Activated CD4-positive, alpha-beta T cell treated with anti-CD3 and anti-CD28 coated beads, Interleukin-2, amount 10 ng/mL, durations not matched to agents 24 days and 14 days (primary cell): ENCODE measurements around the gene BOD1L1. TPM values are rescaled to one million over a fixed set of nuclear protein-coding genes. Genes with fewer than 3 reads are reported as not detected.

Experiments
- DNase-seq: peaks from one replicate; pipeline ENCODE4 v3.0.0; 2022
- H3K27ac Mint-ChIP-seq: one replicate; pipeline ENCODE4 v1.8.0; 2022; ENCODE audit warnings: mild to moderate bottlenecking, mixed read lengths
- H3K27me3 Mint-ChIP-seq: one replicate; pipeline ENCODE4 v1.8.0; 2022; ENCODE audit warnings: mixed read lengths
- H3K36me3 Mint-ChIP-seq: one replicate; pipeline ENCODE4 v1.8.0; 2022; ENCODE audit warnings: low read depth, mild to moderate bottlenecking, mixed read lengths
- H3K4me1 Mint-ChIP-seq: one replicate; pipeline ENCODE4 v1.8.0; 2021; ENCODE audit warnings: mixed read lengths
- H3K4me3 Mint-ChIP-seq: one replicate; pipeline ENCODE4 v1.8.0; 2022; ENCODE audit warnings: mild to moderate bottlenecking, moderate library complexity, mixed read lengths
- H3K9me3 Mint-ChIP-seq: one replicate; pipeline ENCODE4 v1.8.0; 2021; ENCODE audit warnings: mixed read lengths
- intact Hi-C: fragments of 100-400 bp; cut with micrococcal nuclease; formaldehyde crosslinking; loops from one replicate; pipeline ENCODE4 v1.15.1; 2023
- total RNA-seq: library from RNA; stranded (reverse); gene quantifications from 2 replicates; pipeline ENCODE4 v1.2.3, GENCODE V29; 2022

The BOD1L1 gene
- total RNA-seq, 1 donor from 2014 or later = 41.0 TPM

DNA sequence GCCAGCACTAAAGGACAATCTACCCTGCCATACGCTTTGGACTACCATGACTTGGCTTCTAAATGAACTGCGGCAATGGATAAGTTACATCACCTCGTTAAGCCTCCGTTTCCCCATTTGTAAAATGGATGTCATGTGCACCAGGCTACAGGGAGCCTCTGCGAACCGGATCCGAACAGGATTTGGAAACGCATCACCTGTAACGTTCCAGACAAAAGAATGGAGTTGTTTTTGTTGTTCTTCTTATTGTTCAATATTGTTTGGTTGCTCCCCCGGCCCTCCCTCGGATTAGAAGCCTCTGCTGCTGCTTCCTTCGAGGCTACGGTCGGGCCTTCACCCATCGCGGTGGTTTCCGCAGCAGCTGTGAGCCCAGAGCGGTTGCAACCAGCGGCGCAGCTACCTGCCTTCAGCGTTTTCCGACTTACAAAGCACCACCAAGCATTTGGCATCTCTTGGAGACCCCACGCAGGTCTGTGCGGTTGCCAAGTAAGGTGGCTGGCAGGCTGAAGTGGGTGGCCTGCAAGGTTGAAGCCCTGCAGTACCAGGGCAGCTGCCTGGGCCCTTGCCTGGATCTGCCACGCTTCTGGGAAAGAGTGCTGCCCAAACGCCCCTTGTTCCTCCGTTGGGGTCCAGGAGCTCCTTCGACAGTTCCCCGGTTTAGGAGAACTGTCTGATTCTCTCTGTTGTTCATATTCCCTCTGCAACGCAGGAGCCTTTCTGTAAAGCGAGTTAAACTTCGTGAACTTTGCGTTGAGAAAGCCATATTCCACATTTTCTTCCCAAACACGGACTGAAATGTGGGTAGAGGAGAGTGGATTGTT, 90.3 kb downstream of the BOD1L1 start:
- peaks cover 87% of the 10 kb centered on the region for H3K27me3 Mint-ChIP-seq
- H3K4me1 Mint-ChIP-seq = peaks cover 9% of the 10 kb centered on the region
- no peak for DNase-seq
- no peak overlapping the region for H3K27ac Mint-ChIP-seq
- H3K36me3 Mint-ChIP-seq = peaks cover 14% of the 10 kb centered on the region
- peaks cover 14% of the 10 kb centered on the region for H3K9me3 Mint-ChIP-seq
- no peak overlapping the region for H3K4me3 Mint-ChIP-seq
- intact Hi-C loops = no loop called here

DNA sequence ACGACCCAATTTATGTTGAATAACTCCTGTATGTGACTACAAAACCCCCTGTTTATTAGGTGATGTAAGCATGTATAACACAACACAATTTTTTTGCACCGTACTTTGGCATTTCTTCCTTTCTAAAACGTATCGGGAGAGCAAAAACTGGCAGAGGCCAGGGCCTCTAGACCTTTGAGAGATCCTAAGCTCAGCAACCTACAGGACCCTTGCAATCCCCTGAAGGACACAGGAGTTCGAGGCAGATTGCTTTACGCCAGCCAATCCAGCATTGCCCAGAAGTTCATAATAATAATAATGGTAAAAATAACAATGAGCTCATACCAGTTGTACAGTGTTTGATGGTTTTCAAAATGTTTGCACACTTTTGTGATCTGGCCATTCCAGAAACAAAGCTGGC, 90.9 kb downstream of the BOD1L1 start:
- DNase-seq = no peak
- no peak overlapping the region for H3K4me3 Mint-ChIP-seq
- H3K36me3 Mint-ChIP-seq = peaks cover 14% of the 10 kb centered on the region
- peaks cover 88% of the 10 kb centered on the region for H3K27me3 Mint-ChIP-seq
- intact Hi-C loops = loop anchor here (1.0 kb wide), 1 partner anchor 8 kb away; the partner anchor contains the start of gene NKX3-2
- H3K9me3 Mint-ChIP-seq = peaks cover 14% of the 10 kb centered on the region
- H3K27ac Mint-ChIP-seq = peak overlapping the region; percentile 26
- H3K4me1 Mint-ChIP-seq = peaks cover 9% of the 10 kb centered on the region

DNA sequence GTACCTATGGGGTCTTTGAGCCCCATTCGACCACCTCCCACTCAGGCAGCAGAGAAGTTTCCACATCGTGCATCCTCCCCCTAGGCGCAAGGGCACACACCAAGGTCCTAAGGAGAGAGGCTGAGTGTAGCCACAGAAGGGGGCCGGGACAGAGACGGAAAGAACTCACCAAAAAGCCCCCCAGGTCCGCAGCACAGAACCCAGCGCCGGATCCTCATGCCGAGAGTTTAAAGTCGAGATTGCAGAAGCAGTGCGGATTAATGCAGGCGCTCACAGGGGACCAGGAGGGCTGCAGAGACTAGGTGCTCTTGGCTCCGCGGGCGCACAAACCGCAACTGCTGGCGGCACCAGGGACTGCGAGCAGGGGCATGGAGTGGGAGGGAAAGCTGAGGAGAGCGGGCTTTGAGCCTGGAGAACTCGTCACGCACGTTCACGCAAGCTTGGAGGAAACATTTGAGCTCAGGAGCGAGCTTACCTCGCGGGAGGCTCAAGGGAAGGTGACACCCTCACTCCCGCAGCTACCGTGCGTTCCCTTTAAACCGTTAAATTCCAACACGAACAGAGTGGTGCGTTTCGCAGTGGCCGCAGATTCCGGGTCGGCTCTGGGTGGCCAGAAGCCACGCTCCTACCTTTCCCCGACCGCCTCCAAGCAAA, 91.7 kb downstream of the BOD1L1 start:
- H3K4me1 Mint-ChIP-seq = peaks cover 11% of the 10 kb centered on the region
- peaks cover 14% of the 10 kb centered on the region for H3K9me3 Mint-ChIP-seq
- no peak for DNase-seq
- H3K36me3 Mint-ChIP-seq = peaks cover 14% of the 10 kb centered on the region
- peaks cover 88% of the 10 kb centered on the region for H3K27me3 Mint-ChIP-seq
- H3K4me3 Mint-ChIP-seq = no peak overlapping the region
- intact Hi-C loops = loop anchor here (1.0 kb wide), 1 partner anchor 8 kb away; the partner anchor contains the start of gene NKX3-2
- H3K27ac Mint-ChIP-seq = peak overlapping the region; percentile 15

- intact Hi-C loops = no loop called here
- DNase-seq = no peak
- Mint-ChIP-seq H3K9me3 (peaks cover 15% of the 10 kb centered on the region), H3K27ac (peak overlapping the region; percentile 15), H3K4me1 (peaks cover 12% of the 10 kb centered on the region), H3K36me3 (peaks cover 14% of the 10 kb centered on the region), H3K4me3 (no peak overlapping the region), H3K27me3 (peaks cover 88% of the 10 kb centered on the region)
These were observed 92.4 kb downstream of the BOD1L1 start for GRCh38 chr4:13535118-13535517.

DNA sequence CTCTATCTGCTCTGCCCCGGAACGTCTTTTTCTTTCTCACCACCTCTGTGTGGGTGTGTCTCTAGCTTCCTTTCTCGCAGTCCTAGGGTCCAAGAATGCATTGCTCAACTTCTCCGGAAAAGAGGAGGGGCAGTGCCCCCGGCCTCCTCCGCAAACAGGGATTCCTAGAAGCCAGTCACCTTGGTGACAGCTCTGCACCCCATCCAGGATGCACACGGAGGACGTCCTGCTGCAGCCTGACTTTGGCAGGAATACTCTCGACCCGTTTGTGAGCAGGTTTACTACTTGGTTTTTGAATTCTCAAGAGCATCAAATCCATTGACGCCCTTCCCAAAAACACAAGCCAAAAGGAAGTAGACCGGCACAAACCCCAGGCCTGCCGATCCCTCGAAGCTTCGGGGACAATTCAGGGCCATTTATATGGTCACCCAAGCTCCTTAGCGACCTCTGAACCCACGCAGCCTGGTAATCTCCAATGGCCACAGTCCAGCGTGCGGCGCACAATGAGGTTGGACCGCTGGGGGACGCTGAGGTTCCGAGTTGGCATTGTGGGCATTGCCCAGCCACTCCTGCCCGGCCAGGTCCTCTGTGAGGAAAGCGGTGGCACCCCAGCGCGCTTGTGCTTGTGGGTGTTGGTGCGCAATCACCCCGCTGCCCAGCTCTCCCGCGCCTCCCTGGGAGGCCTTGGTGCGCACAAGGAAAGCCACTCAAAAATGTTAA, 93.0 kb downstream of the BOD1L1 start:
- Mint-ChIP-seq H3K4me1 (peaks cover 10% of the 10 kb centered on the region), H3K27ac (no peak overlapping the region), H3K36me3 (peaks cover 14% of the 10 kb centered on the region), H3K27me3 (peaks cover 90% of the 10 kb centered on the region), H3K9me3 (peaks cover 20% of the 10 kb centered on the region), H3K4me3 (no peak overlapping the region)
- intact Hi-C loops = loop anchor here (5.0 kb wide), 1 partner anchor 682 kb away; no protein-coding TSS in a partner anchor
- DNase-seq = no peak

- no peak overlapping the region for H3K27ac Mint-ChIP-seq
- peaks cover 11% of the 10 kb centered on the region for H3K4me1 Mint-ChIP-seq
- DNase-seq = no peak
- peaks cover 90% of the 10 kb centered on the region for H3K27me3 Mint-ChIP-seq
- H3K9me3 Mint-ChIP-seq = peaks cover 22% of the 10 kb centered on the region
- intact Hi-C loops = loop anchor here (5.0 kb wide), 1 partner anchor 682 kb away; no protein-coding TSS in a partner anchor
- H3K36me3 Mint-ChIP-seq = peaks cover 14% of the 10 kb centered on the region
- H3K4me3 Mint-ChIP-seq = no peak overlapping the region
These were observed 93.7 kb downstream of the BOD1L1 start for GRCh38 chr4:13533670-13534343.

GRCh38 chr4:13531625-13531998, 95.9 kb downstream of the BOD1L1 start:
- Mint-ChIP-seq H3K4me1 (peaks cover 12% of the 10 kb centered on the region), H3K9me3 (peaks cover 15% of the 10 kb centered on the region), H3K27me3 (peaks cover 87% of the 10 kb centered on the region), H3K36me3 (peaks cover 5% of the 10 kb centered on the region), H3K4me3 (no peak overlapping the region), H3K27ac (no peak overlapping the region)
- intact Hi-C loops = loop anchor here (1.0 to 5.0 kb wide), 2 partner anchors 14 to 679 kb away; no protein-coding TSS in a partner anchor
- DNase-seq = no peak

DNA sequence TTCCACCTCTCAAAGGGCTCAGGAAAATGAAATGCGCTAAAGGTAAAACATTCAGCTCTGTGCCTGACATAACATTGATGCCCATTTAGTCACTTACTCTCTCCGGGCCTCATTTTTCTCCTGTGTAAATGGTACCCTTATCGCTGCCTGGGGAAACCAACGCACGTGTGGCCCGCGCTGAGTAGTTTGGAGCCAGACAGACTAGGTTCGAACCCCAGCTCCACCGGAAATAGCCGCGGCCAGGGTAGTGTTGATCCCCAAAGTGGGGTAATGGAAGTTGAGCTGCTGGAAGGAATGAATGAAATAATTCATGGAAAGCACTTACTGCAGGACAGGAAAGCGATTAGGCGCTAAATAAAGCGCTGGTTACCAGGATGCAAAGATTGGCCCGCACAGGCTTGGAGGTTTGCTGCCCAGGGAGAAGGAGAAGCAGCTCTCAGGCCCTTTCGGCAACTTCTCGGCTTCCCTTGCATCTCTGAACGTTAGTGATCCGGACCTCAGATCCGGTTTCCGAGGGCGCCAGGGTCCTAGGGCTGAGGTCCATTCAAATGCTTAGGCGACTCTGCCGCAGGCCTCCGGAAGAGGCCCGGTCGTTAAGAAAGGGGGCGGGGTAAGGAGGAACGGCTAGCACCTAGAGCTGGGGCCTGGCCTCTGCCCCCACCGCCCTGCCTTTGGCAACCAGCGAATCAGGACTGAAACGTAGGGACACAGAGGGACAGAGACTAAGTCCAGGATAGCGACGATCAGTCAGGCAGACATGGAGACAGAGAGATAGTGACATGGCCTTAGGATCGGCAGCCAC, 96.5 kb downstream of the BOD1L1 start:
- Mint-ChIP-seq H3K27me3 (peaks cover 85% of the 10 kb centered on the region), H3K36me3 (peaks cover 4% of the 10 kb centered on the region), H3K27ac (no peak overlapping the region), H3K4me3 (no peak overlapping the region), H3K4me1 (peaks cover 12% of the 10 kb centered on the region), H3K9me3 (peaks cover 13% of the 10 kb centered on the region)
- no peak for DNase-seq
- intact Hi-C loops = loop anchor here (1.0 to 5.0 kb wide), 2 partner anchors 14 to 679 kb away; no protein-coding TSS in a partner anchor

GRCh38 chr4:13529128-13529919, 98.2 kb downstream of the BOD1L1 start:
- H3K27me3 Mint-ChIP-seq = peaks cover 86% of the 10 kb centered on the region
- peaks cover 12% of the 10 kb centered on the region for H3K4me1 Mint-ChIP-seq
- DNase-seq = no peak
- H3K36me3 Mint-ChIP-seq = peaks cover 4% of the 10 kb centered on the region
- H3K4me3 Mint-ChIP-seq = peak overlapping the region; percentile 18
- no peak overlapping the region for H3K27ac Mint-ChIP-seq
- H3K9me3 Mint-ChIP-seq = peaks cover 20% of the 10 kb centered on the region
- intact Hi-C loops = no loop called here

GRCh38 chr4:13528821-13529127, 98.8 kb downstream of the BOD1L1 start:
- Mint-ChIP-seq H3K4me1 (peaks cover 10% of the 10 kb centered on the region), H3K27ac (peak overlapping the region; percentile 45), H3K4me3 (peak overlapping the region; percentile 18), H3K36me3 (no peaks in the 10 kb centered on the region), H3K9me3 (peaks cover 18% of the 10 kb centered on the region), H3K27me3 (peaks cover 86% of the 10 kb centered on the region)
- DNase-seq = no peak
- intact Hi-C loops = no loop called here

DNA sequence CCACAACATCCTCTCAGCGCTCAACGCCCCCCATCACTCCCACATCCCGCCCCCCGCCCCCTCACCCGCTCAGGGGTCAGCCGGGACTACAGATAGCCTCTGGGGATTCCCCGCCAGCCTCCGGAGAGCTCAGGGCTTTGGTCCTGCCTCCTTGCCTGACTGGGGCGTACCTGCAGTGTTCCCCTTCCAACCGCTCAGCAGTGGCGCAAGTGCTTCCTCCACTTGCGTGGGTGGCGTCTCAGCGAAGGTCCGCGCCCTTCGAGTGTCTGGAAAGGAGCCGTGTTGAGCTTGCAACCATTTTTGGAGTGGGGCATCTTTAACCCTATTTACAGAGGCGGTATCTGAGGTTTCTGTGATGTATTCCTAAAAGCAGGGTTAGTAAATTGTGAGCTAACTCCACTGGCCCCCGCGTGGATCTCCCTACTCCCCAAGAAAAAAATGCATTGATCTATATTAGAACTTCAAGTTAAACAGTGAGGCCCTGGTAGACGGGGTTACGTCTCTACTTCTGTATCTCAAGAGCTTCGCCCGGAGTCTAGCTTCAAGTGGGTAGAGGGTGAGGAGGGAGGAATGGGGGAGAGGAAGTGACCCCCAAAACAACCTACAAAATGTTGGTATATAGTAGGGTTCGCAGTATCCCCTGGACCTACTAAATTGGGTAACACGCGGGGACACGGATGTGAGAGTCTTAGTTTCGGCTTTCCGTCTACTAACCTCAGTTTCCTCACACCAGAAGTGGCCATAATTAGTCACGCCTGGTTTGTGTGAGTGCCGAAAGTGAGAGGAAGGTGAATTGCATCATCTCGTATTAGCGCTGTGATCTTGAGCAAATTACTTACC, 99.3 kb downstream of the BOD1L1 start:
- peaks cover 18% of the 10 kb centered on the region for H3K9me3 Mint-ChIP-seq
- peaks cover 84% of the 10 kb centered on the region for H3K27me3 Mint-ChIP-seq
- H3K4me3 Mint-ChIP-seq = no peak overlapping the region
- DNase-seq = no peak
- peak overlapping the region; percentile 32 for H3K27ac Mint-ChIP-seq
- intact Hi-C loops = no loop called here
- H3K4me1 Mint-ChIP-seq = peaks cover 10% of the 10 kb centered on the region
- H3K36me3 Mint-ChIP-seq = no peaks in the 10 kb centered on the region
